ENCODE results near the gene CCNL2. TPM values are rescaled to one million over a fixed set of nuclear protein-coding genes. Genes with fewer than 3 reads are reported as not detected.
"Not testable (repeated sequence)": the region's sequence is repeated elsewhere in the genome, so short reads cannot be mapped to it uniquely, and the experiment has no call there.

CCNL2 gene
- polyA plus RNA-seq, 1 donor = 174 TPM

GRCh38 chr1:1373051-1373814 lies 25.9 kb downstream of the CCNL2 start:
- DNase-seq = no peak

- DNase-seq = no peak
Measured at GRCh38 chr1:1371746-1372711, 27.1 kb downstream of the CCNL2 start.

DNA sequence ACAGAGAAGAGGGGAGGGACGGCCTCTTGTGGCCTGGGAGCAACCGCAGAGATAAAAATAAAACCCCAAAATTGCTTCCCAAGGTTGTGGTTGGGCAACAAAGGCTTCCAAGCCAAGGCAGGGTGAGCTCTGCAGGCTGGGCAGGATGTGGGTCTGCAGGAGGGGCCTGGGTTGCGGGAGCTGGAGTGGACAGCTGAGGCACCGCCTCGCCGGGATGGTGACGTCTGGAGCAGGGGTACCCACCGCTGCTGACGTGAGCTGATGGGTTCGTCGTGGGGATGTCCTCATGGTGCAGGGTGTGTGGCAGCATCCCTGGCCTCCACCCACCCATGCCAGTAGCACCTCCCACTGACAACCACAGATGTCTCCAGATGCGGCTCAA lies 27.8 kb downstream of the CCNL2 start:
- DNase-seq = no peak

- DNase-seq = no peak
Measured at GRCh38 chr1:1370771-1371300, 28.3 kb downstream of the CCNL2 start.

- DNase-seq = not testable (repeated sequence)
Measured at GRCh38 chr1:1370094-1370493, 29.0 kb downstream of the CCNL2 start.

GRCh38 chr1:1367315-1367714 lies 31.8 kb downstream of the CCNL2 start:
- DNase-seq = no peak

- no peak for DNase-seq
Measured at GRCh38 chr1:1366699-1367066, 32.5 kb downstream of the CCNL2 start.

DNA sequence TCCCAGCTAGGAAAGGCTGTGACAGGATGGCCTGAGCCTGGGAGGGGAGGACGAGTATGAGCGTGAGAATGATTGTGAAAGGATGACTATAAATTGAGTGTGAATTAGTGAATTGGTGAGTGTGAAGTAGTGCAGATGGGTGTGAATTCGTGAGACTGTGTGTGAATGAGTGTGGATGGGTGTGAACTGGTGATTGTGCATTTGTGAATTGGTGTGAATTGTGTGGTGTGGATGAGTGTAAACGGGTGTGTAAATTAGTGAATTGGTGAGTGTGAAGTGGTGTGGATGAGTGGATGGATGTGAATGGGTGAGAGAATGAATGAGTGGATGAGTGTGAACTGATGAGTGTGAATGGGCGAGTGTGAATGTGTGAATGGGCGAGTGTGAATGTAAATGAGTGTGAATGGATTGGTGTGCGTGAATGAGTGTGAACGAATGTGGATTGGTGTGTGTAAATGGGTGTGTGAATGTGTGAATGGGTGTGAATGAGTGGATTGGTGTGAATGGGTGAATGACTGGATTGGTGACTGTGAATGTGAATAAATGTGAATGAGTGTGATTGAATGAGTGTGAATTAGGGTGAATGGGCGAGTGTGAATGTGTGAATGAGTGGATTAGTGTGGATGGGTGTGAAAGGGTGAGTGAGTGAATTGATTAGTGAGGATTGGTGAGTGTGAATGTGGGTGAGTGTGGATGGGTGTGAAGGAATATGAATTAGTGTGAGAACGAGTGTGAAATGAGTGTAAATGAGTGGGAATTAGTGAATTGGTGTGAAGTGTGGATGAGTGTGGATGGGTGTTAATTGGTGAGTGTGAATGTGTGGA lies 33.0 kb downstream of the CCNL2 start:
- no peak for DNase-seq

DNA sequence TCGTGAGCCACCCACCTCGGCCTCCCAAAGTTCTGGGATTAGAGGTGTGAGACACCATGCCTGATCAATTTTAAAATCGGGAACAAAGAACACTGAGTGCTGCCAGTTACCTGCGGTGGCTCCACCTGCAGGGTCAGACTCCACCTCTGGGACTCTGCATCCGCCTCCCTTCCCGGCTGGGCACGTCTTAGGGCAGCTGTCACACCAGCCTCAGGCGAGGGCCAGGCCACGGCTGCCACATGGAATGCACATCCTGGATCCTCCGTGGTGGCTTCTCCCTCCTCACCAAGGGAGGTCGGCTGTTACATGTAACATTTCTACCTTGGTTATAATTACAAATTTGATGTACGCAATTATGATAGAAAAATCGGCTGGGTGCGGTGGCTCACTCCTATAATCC lies 34.9 kb downstream of the CCNL2 start:
- DNase-seq = no peak

- peak; percentile 75 for DNase-seq
Measured at GRCh38 chr1:1361982-1362423, 37.1 kb downstream of the CCNL2 start.

GRCh38 chr1:1361233-1361981 lies 37.7 kb downstream of the CCNL2 start:
- no peak for DNase-seq

DNA sequence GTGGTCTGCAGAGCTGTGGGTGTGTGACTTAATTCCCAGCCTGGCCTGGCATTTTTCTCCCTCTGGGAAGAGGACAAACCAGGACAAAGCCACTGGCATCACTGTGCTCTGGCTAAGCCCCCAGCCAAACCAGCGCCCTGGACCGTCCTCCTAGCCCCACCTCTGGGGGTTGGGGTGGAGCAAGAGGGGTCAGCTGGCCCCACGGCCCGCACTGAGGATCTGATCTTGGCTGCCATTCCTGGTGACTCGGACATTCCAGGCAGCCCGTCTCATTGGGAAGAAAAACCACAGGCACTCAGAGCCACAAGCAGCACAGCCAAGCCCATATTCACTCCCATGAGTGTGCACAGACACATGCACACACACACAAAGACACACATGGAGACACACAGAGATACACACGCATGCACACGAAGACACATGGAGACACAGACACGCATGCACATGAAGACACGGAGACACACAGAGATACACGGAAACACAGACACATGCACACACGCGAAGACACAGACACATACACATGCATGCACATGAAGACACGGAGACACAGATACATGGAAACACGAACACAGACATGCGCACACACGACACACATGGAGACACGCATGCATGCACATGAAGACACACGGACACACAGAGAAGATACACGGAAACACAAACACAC lies 38.5 kb downstream of the CCNL2 start:
- DNase-seq = peak; percentile 45

DNA sequence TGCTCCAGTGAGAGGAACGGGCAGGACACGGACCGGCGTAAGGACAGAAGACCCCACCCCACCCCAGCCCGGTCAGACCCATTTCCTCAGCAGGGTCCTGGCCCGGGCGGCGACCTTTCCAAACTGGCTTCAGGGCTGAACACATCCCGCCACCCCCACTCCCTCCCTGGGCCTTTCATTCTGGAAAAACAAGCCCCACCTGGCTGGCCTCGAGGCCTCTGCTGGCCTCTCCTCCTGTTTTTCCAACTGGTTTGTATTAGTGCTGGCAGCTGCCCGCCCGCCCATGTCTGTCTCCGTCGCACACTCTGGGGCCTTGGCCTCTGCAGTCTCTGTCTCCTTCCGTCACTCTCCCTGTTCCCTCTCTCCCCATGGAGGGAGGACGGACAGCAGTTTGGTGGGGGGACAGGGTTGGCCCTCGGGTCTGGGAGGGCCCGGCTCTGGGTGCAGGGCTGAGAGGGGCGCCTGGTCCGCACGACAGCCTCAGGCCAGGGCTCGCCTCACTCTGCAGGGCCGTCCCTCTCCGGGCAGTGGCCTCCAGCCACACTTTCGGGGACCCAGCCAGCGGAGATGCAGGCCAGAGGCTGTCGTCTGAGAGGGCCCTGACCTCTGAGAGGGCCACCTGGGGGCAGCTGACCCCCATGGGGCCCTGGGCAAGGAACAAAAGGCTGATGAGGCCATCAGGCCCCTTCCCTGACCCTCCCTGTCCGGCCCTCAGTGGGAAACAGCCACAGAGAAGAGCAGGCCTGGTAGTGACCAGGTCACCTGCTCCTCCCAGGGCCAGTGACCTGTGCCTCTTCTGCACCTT lies 39.3 kb downstream of the CCNL2 start:
- DNase-seq = peak; percentile 79

GRCh38 chr1:1359308-1359663 lies 39.8 kb downstream of the CCNL2 start:
- peak; percentile 40 for DNase-seq

DNA sequence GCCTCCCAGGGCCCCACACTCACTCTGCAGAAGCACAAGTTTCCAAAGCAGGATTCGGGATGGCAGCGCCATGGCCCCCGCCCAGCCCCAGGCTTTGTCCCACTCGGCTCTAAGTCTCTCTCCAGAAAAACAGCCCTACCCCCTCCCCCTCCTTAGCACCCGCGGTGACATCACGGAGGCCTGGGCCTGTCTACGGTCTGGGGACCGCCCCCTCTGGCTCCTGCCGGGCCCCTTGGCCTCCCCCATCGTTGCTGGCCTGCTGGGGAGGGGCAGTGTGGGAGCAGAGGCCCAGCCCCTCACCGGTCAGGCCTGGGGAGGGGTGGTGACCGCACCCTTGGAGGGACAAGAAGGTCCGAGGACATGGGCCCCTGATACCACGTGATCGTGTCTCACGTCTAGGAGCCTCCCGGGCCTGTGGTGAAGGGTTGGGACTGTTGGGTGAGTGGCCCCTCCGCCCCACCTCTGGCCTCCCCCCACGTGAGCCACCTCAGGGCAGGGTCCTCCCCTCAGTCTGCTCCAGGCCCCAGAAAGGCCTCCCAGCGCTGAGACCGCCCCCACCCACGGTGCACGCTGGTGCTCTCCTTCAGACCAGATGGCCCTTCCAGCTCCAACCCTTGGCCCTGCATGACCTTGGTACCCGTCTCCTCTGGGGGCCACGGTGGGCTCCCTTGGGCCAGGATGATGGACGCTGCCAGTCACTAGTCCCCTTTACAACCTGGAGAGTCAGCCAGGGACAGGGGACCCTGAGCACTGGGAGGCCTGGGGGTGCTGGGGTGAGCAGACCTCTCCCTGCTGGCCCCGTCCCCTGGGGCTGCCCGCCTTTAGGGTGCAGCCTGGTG lies 40.5 kb downstream of the CCNL2 start, which contains the start of gene MXRA8:
Gene MXRA8 (minus strand): TSS at position 123 of the 839 bp plus-strand sequence. CDS start 51 bp downstream, at position 72.
- DNase-seq = peak; percentile 90

GRCh38 chr1:1357871-1358432 lies 41.2 kb downstream of the CCNL2 start:
- no peak for DNase-seq

DNA sequence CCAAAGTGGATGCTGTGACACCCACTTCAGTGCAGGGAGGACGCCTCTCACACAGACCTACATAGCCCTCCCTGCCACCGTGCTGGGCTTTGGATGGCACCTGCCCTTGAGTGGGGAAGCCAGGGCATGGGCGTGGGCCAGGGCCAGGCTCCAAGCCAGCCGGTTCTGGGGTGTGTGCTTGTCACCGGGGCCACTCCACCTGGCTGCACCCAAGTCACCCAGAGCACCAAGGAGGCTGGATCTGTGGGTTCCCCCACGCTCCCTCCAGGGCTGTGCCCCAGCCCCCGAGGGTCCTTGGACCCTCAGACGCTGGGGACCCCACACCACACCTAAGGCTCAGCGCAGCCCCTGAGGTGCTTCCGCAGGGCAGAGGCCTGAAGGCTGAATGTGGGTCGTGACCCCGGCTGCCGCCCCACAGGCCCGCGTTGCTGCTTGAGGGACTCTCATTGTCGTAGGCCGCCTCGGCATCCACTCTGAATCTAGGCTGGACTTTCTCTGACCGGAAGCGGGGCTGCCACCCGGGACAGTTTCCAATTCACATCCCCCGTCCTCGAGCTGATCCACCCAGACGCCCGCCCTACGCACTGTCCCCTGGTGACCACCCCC lies 42.2 kb downstream of the CCNL2 start:
- no peak for DNase-seq

GRCh38 chr1:1356166-1356795 lies 42.9 kb downstream of the CCNL2 start:
- DNase-seq = no peak
